ENCODE data around the gene DCAF7.

DCAF7 gene

DNA sequence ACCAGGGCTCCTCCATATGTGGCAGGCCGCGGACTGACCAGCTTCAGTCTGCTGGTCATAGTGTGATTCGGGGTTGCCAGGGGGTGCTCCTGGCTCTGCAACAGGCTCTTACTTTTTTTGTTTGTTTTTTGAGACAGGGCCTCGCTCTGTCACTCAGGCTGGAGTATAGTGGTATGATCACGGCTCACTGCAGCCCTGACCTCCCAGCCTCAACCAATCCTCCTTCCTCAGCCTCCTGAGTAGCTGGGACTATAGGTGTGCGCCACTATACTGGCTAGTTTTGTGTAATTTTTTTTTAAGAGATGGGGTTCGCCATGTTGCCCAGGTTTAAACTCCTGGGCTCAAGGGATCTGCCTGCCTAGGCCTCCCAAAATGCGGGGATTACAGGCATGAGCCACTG is 38.9 kb upstream of the DCAF7 start:
- H3F3A ChIP-seq (ENCODE audit: control insufficient read depth, insufficient read depth): no peaks in the 10 kb centered on the region
- no peak overlapping the region for H3K4me2 ChIP-seq (ENCODE audit: low read length)
- no peaks in the 10 kb centered on the region; the same call in 1 of the 2 replicates for H4K20me1 ChIP-seq (ENCODE audit: control insufficient read depth, insufficient read depth, low read depth, low read length)
- H3K79me2 ChIP-seq (ENCODE audit: control insufficient read depth, low read length): no peaks in the 10 kb centered on the region
- no peak overlapping the region for H3K27ac ChIP-seq (ENCODE audit: low read depth, low read length)
- H3K4me3 ChIP-seq (ENCODE audit: low read length): no peak overlapping the region
- peaks cover 25% of the 10 kb centered on the region for H3K27me3 ChIP-seq (ENCODE audit: control insufficient read depth, low read length)
- no peaks in the 10 kb centered on the region for H3K4me1 ChIP-seq (ENCODE audit: control insufficient read depth, low read length)
- H3K36me3 ChIP-seq (ENCODE audit: control insufficient read depth, low read length): no peaks in the 10 kb centered on the region
- TF ChIP-seq, protein P1, sequence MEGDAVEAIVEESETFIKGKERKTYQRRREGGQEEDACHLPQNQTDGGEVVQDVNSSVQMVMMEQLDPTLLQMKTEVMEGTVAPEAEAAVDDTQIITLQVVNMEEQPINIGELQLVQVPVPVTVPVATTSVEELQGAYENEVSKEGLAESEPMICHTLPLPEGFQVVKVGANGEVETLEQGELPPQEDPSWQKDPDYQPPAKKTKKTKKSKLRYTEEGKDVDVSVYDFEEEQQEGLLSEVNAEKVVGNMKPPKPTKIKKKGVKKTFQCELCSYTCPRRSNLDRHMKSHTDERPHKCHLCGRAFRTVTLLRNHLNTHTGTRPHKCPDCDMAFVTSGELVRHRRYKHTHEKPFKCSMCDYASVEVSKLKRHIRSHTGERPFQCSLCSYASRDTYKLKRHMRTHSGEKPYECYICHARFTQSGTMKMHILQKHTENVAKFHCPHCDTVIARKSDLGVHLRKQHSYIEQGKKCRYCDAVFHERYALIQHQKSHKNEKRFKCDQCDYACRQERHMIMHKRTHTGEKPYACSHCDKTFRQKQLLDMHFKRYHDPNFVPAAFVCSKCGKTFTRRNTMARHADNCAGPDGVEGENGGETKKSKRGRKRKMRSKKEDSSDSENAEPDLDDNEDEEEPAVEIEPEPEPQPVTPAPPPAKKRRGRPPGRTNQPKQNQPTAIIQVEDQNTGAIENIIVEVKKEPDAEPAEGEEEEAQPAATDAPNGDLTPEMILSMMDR (IDR thresholded peaks at IDR 0.05; ENCODE audit: low read depth, low read length, poor library complexity, severe bottlenecking): no peak
- TF ChIP-seq EZH2phosphoT487 (IDR thresholded peaks at IDR 0.05; ENCODE audit: borderline replicate concordance, low read length): no peak
- H3K9me3 ChIP-seq (ENCODE audit: control insufficient read depth, insufficient read depth, low read length): no peaks in the 10 kb centered on the region
- no peaks in the 10 kb centered on the region for H3K9me2 ChIP-seq (replicated peaks; ENCODE audit: control insufficient read depth, low read length)

DNA sequence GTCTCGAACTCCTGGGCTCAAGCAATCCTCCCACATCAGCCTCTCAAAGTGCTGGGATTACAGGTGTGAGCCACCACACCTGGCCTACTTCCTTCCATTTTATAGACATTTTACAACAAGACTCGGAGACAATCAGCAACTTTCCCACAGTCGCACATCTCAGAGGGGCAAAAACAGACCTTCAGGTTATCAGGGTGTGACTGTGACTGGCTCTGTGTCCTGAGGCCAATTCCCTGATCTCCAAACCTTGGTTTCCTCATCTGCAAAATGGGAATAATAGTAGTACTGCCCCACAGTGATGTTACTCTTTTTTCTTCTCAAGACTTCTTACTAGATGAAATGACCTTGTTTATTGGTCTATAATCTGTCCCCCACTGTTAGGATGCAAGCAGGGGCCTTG is 37.9 kb upstream of the DCAF7 start:
- H3K9me2 ChIP-seq (replicated peaks; ENCODE audit: control insufficient read depth, low read length): no peaks in the 10 kb centered on the region
- no peak overlapping the region for H3K4me2 ChIP-seq (ENCODE audit: low read length)
- TF ChIP-seq, protein P1 (IDR thresholded peaks at IDR 0.05; ENCODE audit: low read depth, low read length, poor library complexity, severe bottlenecking): no peak
- no peak for TF ChIP-seq EZH2phosphoT487 (IDR thresholded peaks at IDR 0.05; ENCODE audit: borderline replicate concordance, low read length)
- H3K4me3 ChIP-seq (ENCODE audit: low read length): no peak overlapping the region
- no peaks in the 10 kb centered on the region for H3F3A ChIP-seq (ENCODE audit: control insufficient read depth, insufficient read depth)
- no peaks in the 10 kb centered on the region for H3K9me3 ChIP-seq (ENCODE audit: control insufficient read depth, insufficient read depth, low read length)
- H4K20me1 ChIP-seq (ENCODE audit: control insufficient read depth, insufficient read depth, low read depth, low read length): no peaks in the 10 kb centered on the region; the same call in 1 of the 2 replicates
- H3K27ac ChIP-seq (ENCODE audit: low read depth, low read length): no peak overlapping the region
- H3K4me1 ChIP-seq (ENCODE audit: control insufficient read depth, low read length): no peaks in the 10 kb centered on the region
- H3K27me3 ChIP-seq (ENCODE audit: control insufficient read depth, low read length): peaks cover 32% of the 10 kb centered on the region
- no peaks in the 10 kb centered on the region for H3K36me3 ChIP-seq (ENCODE audit: control insufficient read depth, low read length)
- no peaks in the 10 kb centered on the region for H3K79me2 ChIP-seq (ENCODE audit: control insufficient read depth, low read length)

DNA sequence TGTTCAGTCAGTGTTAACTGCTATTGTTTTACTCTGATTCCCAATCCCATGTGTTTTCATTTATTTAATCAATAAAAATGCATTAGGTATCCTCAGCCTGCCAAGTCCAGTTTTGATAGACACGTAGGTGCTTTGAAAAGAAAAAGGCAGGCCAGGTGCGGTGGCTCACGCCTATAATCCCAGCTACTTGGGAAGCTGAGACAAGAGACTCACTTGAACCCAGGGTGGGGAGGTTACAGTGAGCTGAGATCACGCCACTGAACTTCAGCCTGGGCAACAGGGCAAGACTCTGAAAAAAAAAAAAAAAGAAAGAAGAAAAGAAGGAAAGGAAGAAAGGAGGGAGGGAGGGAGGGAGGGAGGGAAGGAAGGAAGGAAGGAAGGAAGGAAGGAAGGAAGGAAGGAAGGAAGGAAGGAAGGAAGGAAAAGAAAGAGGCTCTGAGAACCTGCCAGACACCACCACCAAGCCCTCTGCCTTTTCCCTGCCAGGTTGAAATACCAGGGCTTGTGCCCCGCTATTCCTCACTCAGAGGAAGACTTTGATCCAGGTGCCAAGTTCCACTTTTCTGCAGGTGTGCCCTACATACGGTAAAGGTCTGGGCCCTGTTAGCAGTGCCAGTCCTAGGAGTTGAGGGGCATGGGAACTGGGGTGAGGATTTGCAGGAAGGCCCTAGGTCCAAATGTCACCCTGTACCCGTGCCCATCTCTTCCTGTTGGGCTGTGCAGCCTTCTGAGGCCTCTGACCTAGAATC is 37.2 kb upstream of the DCAF7 start:
- H3K4me3 ChIP-seq (ENCODE audit: low read length): no peak overlapping the region
- no peaks in the 10 kb centered on the region for H3F3A ChIP-seq (ENCODE audit: control insufficient read depth, insufficient read depth)
- no peaks in the 10 kb centered on the region for H3K4me1 ChIP-seq (ENCODE audit: control insufficient read depth, low read length)
- H3K9me3 ChIP-seq (ENCODE audit: control insufficient read depth, insufficient read depth, low read length): no peaks in the 10 kb centered on the region
- no peaks in the 10 kb centered on the region for H3K79me2 ChIP-seq (ENCODE audit: control insufficient read depth, low read length)
- no peaks in the 10 kb centered on the region for H3K36me3 ChIP-seq (ENCODE audit: control insufficient read depth, low read length)
- no peaks in the 10 kb centered on the region; the same call in 1 of the 2 replicates for H4K20me1 ChIP-seq (ENCODE audit: control insufficient read depth, insufficient read depth, low read depth, low read length)
- TF ChIP-seq, protein P1 (IDR thresholded peaks at IDR 0.05; ENCODE audit: low read depth, low read length, poor library complexity, severe bottlenecking): no peak
- TF ChIP-seq EZH2phosphoT487 (IDR thresholded peaks at IDR 0.05; ENCODE audit: borderline replicate concordance, low read length): no peak
- H3K9me2 ChIP-seq (replicated peaks; ENCODE audit: control insufficient read depth, low read length): no peaks in the 10 kb centered on the region
- no peak overlapping the region for H3K27ac ChIP-seq (ENCODE audit: low read depth, low read length)
- H3K27me3 ChIP-seq (ENCODE audit: control insufficient read depth, low read length): peaks cover 38% of the 10 kb centered on the region
- no peak overlapping the region for H3K4me2 ChIP-seq (ENCODE audit: low read length)
